GM18867 (cell line): ENCODE results near the gene CYREN.
"Not testable (repeated sequence)": the region's sequence is repeated elsewhere in the genome, so short reads cannot be mapped to it uniquely, and the experiment has no call there.

Source experiments
- ATAC-seq: cut with Tn5 transposase; IDR thresholded peaks from one replicate; pipeline ENCODE4 v1.9.1; 2021; ENCODE audit warnings: mild to moderate bottlenecking, moderate library complexity; ENCODE audit not compliant: unreplicated experiment

CYREN gene

GRCh38 chr7:135160858-135161653, 9.5 kb downstream of the CYREN start:
- peak; percentile 41 for ATAC-seq

GRCh38 chr7:135160098-135160857, 10.2 kb downstream of the CYREN start:
- ATAC-seq = peak; percentile 58

DNA sequence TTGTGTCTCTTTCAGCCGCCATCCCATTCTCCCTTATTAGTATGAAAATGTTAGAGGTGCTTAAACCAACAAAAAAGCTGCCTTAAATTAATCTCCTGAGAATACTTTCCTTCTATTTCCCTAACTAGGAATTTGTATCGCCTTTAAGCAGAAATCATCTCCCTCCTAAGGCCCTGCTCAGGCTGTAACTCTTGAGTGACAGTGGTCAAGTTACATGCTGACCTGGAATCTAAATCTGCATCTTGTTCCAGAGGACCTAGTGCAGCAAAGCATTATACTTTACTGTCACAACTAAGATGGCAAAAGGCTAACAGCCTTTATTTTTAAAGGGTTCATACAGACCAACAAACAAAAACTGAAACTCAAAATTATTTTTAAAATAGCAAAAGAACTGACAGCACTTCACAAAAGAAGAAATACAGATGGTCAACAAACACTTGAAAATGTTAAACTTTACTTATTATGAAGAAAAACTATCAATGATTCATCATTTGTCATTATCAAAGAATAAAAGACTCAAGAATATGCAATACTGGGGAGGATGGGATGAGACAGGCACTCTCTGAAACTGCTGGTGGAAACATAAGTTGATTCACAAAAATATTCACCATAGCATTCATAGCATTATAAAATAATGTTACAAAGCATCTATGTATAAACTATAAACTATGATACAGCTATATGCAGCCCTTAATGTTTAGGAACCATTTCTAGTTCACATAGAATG, 11.0 kb downstream of the CYREN start:
- ATAC-seq = peak; percentile 5

- no peak for ATAC-seq
Measured at GRCh38 chr7:135158874-135159273, 11.6 kb downstream of the CYREN start.

GRCh38 chr7:135158141-135158655, 12.3 kb downstream of the CYREN start:
- no peak for ATAC-seq

GRCh38 chr7:135156290-135156689, 14.2 kb downstream of the CYREN start:
- no peak for ATAC-seq

GRCh38 chr7:135154734-135155133, 15.8 kb downstream of the CYREN start:
- ATAC-seq = no peak

DNA sequence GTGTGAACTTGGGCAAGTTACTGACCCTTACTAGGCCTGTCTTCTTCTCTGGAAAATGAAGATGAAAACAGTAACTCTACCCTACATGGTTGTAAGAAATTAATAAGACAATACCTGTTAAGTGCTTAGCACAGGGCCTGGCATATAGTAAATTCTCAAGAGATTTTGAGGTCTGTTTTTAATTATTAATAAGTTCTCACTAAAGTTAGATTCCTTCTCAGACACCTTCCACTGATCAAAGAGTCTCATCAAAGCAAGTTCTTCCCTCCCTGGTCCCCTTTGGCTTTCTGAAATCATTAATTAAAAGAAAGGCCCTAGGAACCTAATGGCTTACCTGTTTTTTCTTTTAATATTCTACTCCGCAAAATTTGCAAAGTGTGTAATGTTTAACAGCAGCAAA, 18.1 kb downstream of the CYREN start:
- ATAC-seq = no peak

GRCh38 chr7:135151533-135151932, 19.0 kb downstream of the CYREN start:
- ATAC-seq = no peak

- no peak for ATAC-seq
Measured at GRCh38 chr7:135151132-135151531, 19.4 kb downstream of the CYREN start.

DNA sequence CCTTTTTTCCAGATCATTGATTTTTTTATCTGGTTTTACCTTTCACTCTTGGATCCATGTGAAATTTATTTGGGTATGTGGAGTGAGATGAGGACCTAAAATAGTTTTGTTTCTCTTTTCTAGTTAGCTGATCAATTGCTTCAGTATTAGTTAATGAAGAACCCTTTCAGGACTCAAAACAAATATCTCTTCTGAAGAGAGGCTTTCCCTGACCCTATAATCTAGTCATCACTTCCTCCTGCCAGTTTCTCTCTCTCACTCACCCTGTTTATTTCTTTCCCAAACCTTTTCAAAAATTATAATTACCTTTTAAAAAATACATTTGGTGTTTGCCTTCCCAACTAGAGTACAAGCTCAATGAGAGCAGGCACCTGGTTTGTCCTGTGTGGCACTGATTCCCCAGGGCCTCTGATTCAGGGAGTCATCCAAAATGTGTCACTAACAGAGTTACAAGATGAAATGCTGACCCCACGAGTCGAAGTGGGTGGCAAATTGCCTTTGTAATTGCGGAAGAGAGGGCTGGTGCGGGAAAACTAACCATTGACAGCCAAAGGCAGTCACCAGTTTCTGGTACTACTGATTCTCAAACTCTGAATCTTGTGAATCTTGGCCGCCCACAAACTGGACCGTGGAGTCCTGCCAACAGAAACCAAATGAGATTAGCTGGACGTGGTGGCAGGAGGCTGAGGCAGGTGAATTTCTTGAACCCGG, 20.3 kb downstream of the CYREN start:
- no peak for ATAC-seq

- ATAC-seq = peak; percentile 88
Measured at GRCh38 chr7:135147899-135148721, 22.4 kb downstream of the CYREN start, which contains the start of gene TMEM140. Gene TMEM140 (plus strand): TSS chr7:135148072. CDS start chr7:135164442, 16,370 bp downstream.

DNA sequence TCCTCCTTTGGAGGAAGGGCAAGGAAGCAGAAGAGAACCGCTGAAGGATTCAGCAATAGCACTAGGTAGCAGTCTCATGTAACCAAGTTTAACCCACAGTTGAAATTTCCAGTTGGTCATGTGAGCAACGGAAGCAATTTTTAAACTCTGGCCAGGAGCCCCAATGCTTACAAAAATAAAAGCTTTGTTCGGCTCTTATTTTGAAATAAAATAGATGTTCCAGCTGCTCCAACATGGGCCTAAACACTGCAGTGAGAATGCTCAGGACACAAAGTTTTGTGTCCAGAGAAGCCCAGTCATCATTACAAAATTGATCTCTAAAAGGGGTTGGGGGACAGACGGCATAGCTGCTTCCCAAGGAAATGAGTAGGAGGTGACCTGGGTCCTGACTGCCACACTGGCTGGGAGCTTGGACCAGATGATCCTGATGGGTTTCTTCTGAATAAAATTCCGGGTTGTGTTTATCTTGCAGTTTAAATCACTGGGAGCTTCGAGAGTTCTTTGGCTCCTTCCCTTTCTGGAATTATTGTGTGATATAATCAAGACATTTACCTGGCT, 23.1 kb downstream of the CYREN start:
- ATAC-seq = peak; percentile 16

DNA sequence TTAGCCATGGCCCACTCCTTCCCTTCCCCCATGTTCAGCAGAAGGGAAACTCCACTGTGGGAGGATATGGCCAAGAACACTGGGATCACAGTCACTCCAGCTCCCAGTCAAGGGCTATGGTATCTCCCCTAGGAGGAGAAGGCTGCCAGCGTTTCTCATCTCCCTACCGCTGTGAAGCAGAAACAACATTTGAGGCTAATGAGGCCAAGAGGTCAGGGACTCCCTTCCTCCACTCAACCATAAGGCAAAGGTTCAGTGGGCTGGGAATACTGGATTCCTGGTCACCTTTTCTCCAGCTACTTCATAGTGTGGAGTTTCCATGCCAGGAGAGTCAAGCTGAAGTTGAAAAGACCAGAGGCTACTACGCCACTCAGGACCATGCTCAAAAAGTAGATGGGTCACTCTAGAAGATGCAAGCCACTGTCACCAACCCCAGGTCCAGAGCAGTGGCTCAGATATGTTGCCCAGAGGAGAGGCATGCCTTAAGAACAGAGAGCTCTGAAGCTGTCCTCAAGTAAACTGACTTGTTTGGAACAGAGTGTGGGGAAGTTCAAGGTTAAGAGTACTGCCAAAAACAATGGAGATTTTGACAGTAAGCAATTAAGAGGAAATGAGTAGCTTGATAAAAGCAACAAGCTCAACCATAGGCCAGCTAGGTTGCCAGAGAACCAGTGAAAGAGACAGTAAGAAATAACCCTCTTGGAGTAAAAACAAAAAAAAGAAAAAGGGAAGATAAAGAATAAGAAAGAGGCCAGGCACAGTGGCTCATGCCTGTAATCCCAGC, 26.4 kb downstream of the CYREN start:
- no peak for ATAC-seq

- ATAC-seq = no peak
Measured at GRCh38 chr7:135129579-135129978, 40.9 kb downstream of the CYREN start.

GRCh38 chr7:135128931-135129330, 41.6 kb downstream of the CYREN start:
- no peak for ATAC-seq

DNA sequence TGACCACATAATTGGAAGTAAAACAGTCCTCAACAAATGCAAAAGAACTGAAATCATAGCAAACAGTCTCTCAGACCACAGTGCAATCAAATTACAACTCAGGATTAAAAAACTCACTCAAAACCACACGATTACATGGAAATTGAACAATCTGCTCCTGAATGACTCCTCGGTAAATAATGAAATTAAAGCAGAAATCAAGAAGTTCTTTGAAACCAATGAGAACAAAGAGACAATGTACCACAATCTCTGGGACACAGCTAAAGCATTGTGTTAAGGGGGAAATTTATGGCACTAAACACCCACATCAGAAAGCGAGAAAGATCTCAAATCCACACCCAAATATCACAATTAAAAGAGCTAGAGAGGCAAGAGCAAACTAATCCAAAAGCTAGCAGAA, 45.9 kb downstream of the CYREN start:
- ATAC-seq = not testable (repeated sequence)

GRCh38 chr7:135121868-135122267, 48.6 kb downstream of the CYREN start:
- ATAC-seq = no peak

DNA sequence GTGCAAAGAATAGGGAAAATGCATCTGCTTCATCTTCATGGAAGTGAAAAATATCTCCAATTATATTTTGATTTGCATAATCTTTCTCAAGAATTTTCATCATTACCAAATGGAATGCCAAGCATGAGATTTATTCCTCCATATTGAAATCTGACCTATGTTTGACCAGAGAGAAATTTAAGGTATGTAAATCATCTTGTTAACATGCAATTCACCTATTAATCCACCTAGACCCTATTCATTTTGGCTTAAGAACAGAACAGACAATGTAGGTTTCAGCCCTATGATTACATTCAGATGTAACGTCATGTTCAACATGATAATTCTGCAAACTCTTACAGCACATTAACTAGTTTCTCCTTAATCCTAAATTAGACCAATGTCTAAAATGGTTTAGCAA, 53.4 kb downstream of the CYREN start:
- no peak for ATAC-seq
